Measurements from ENCODE around the gene IMPDH1. TPM values are rescaled to one million over a fixed set of nuclear protein-coding genes. Genes with fewer than 3 reads are reported as not detected.

The IMPDH1 gene
- total and polyA plus RNA-seq, 2 donors (not counting 1 experiment from before 2014, with no cell fraction given): 54.9 to 90.6 TPM

GRCh38 chr7:128352636-128353035 is 57.1 kb downstream of the IMPDH1 start:
- no peak overlapping the region for H3K9ac ChIP-seq (ENCODE audit: low read length)
- H3K79me2 ChIP-seq (ENCODE audit: control insufficient read depth, insufficient read depth, low read length): no peaks in the 10 kb centered on the region
- H4K20me1 ChIP-seq (ENCODE audit: control insufficient read depth, insufficient read depth, low read length, poor library complexity, severe bottlenecking): no peaks in the 10 kb centered on the region
- intact Hi-C loops (cut with micrococcal nuclease): no loop called here
- peak overlapping the region; percentile 73 for H3K4me2 ChIP-seq (replicated peaks; ENCODE audit: low read depth, low read length, poor library complexity, severe bottlenecking)
- Mint-ChIP-seq H3K4me1 (peaks cover 5% of the 10 kb centered on the region), H3K27ac (no peak overlapping the region), H3K4me3 (peak overlapping the region; percentile 67), H3K27me3 (peaks cover 51% of the 10 kb centered on the region), H3K9me3 (ENCODE audit: insufficient read depth) (no peaks in the 10 kb centered on the region)
- no peaks in the 10 kb centered on the region for H3K36me3 ChIP-seq (replicated peaks in 1 of 2; ENCODE audit: control extremely low read depth in 1 of 2, control insufficient read depth in 1 of 2, extremely low read depth in 1 of 2, insufficient read depth in 2 of 2, low read length in 1 of 2)
- TF ChIP-seq CTCF (IDR thresholded peaks at IDR 0.05) (no peak), EZH2 (IDR thresholded peaks at IDR 0.05; ENCODE audit: borderline replicate concordance, insufficient read depth, low read depth, low read length, poor library complexity, severe bottlenecking) (no peak)
- peaks cover 0 to 44% (median 15%) of the 10 kb centered on the region in 4 experiments for H3K27me3 ChIP-seq (replicated peaks in 1 of 4; ENCODE audit: control extremely low read depth in 1 of 4, control insufficient read depth in 3 of 4, insufficient read depth in 4 of 4, low read length in 3 of 4)
- WGBS (ENCODE audit: insufficient coverage): 76% methylated on average over 4 of the region's 8 CpGs
- H3K4me1 ChIP-seq (ENCODE audit: control insufficient read depth in 2 of 2, insufficient read depth in 2 of 2, low read length in 2 of 2): peaks cover 0 to 2% of the 10 kb centered on the region in 2 donors
- H3K27ac ChIP-seq (ENCODE audit: low read length in 2 of 2): no peak overlapping the region
- POLR2A ChIA-PET: no interaction called here
- DNase-seq: no peak
- CTCF ChIA-PET: interaction anchor here (1.0 to 1.4 kb wide), 2 partner anchors 8 to 9 kb away, joined by 3 to 4 read pairs; partner anchors contain the start of gene RBM28
- peaks cover 0 to 5% (median 0%) of the 10 kb centered on the region in 3 donors for H3K9me3 ChIP-seq (ENCODE audit: control extremely low read depth in 1 of 3, control insufficient read depth in 2 of 3, insufficient read depth in 1 of 3, low read length in 2 of 3)
- no peak overlapping the region for H3K4me3 ChIP-seq (ENCODE audit: control extremely low read depth in 1 of 5, extremely low read depth in 1 of 5, insufficient read depth in 1 of 5, low read depth in 2 of 5, low read length in 4 of 5)
- ATAC-seq (ENCODE audit: low read depth): no peak
- H2AFZ ChIP-seq (ENCODE audit: insufficient read depth, low read depth, low read length, poor library complexity, severe bottlenecking): no peak overlapping the region

- Histone ChIP-seq H3K79me2 (ENCODE audit: control insufficient read depth, insufficient read depth, low read length) (no peaks in the 10 kb centered on the region), H3K4me2 (replicated peaks; ENCODE audit: low read depth, low read length, poor library complexity, severe bottlenecking) (peak overlapping the region; percentile 73), H3K4me1 (ENCODE audit: control insufficient read depth in 2 of 2, insufficient read depth in 2 of 2, low read length in 2 of 2) (peaks cover 0 to 2% of the 10 kb centered on the region in 2 donors), H3K36me3 (replicated peaks in 1 of 2; ENCODE audit: control extremely low read depth in 1 of 2, control insufficient read depth in 1 of 2, extremely low read depth in 1 of 2, insufficient read depth in 2 of 2, low read length in 1 of 2) (no peaks in the 10 kb centered on the region), H3K9ac (ENCODE audit: low read length) (no peak overlapping the region), H3K27ac (ENCODE audit: low read length in 2 of 2) (no peak overlapping the region), H3K27me3 (replicated peaks in 1 of 4; ENCODE audit: control extremely low read depth in 1 of 4, control insufficient read depth in 3 of 4, insufficient read depth in 4 of 4, low read length in 3 of 4) (peaks cover 0 to 48% (median 15%) of the 10 kb centered on the region in 4 experiments), H4K20me1 (ENCODE audit: control insufficient read depth, insufficient read depth, low read length, poor library complexity, severe bottlenecking) (no peaks in the 10 kb centered on the region), H3K9me3 (ENCODE audit: control extremely low read depth in 1 of 3, control insufficient read depth in 2 of 3, insufficient read depth in 1 of 3, low read length in 2 of 3) (peaks cover 0 to 5% (median 0%) of the 10 kb centered on the region in 3 donors), H2AFZ (ENCODE audit: insufficient read depth, low read depth, low read length, poor library complexity, severe bottlenecking) (peak overlapping the region; percentile 71), H3K4me3 (ENCODE audit: control extremely low read depth in 1 of 5, extremely low read depth in 1 of 5, insufficient read depth in 1 of 5, low read depth in 2 of 5, low read length in 4 of 5) (peak overlapping the region in 2 of 5 experiments; percentile 5 to 24)
- H3K27ac Mint-ChIP-seq: no peak overlapping the region
- H3K9me3 Mint-ChIP-seq (ENCODE audit: insufficient read depth): no peaks in the 10 kb centered on the region
- CTCF ChIA-PET: interaction anchor here (1.5 kb wide), 1 partner anchor 37 kb away, joined by 3 read pairs; no protein-coding TSS in a partner anchor
- peaks cover 5% of the 10 kb centered on the region for H3K4me1 Mint-ChIP-seq
- intact Hi-C loops (cut with micrococcal nuclease): no loop called here
- POLR2A ChIA-PET: no interaction called here
- peaks cover 53% of the 10 kb centered on the region for H3K27me3 Mint-ChIP-seq
- 20% methylated on average over 34 of the region's 34 CpGs for WGBS (ENCODE audit: insufficient coverage)
- no peak overlapping the region for H3K4me3 Mint-ChIP-seq
- ATAC-seq (ENCODE audit: low read depth) (peak; percentile 42), DNase-seq (peak; percentile 47)
- no peak for TF ChIP-seq EZH2 (IDR thresholded peaks at IDR 0.05; ENCODE audit: borderline replicate concordance, insufficient read depth, low read depth, low read length, poor library complexity, severe bottlenecking)
- no peak for TF ChIP-seq CTCF (IDR thresholded peaks at IDR 0.05)
These were observed 57.6 kb downstream of the IMPDH1 start for GRCh38 chr7:128352153-128352537.

All from B cell (primary cell).